ENCODE results near the gene ITIH6.

ITIH6 gene

DNA sequence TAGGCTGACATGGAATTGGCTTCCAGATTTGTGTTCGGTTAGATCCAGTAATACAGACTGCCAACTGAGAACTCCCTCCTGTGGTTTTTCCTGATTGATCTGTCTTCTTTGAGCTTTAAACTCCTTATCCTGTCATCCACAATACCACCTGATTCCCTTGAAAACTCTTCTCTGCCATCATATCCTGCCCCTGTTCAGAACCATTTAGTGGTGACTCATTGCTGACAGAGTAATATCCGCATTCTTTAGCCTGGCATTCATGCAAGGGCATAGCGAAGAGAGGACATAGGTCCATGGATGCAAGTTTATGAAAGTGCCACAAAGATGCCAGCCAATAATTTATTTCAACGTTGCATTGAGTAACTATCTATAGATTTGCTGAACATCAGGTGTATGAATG lies 76.6 kb downstream of the ITIH6 start:
- H3K4me1 ChIP-seq (ENCODE audit: insufficient read depth, low read length, severe bottlenecking) = no peaks in the 10 kb centered on the region
- no peaks in the 10 kb centered on the region for H3K9me2 ChIP-seq (ENCODE audit: low read depth, low read length)
- H2AFZ ChIP-seq (ENCODE audit: low read length) = no peak overlapping the region
- no peaks in the 10 kb centered on the region for H3K36me3 ChIP-seq (ENCODE audit: insufficient read depth, low read length)
- no peak overlapping the region for H3K9ac ChIP-seq (ENCODE audit: low read length)
- no peak overlapping the region for H3K27ac ChIP-seq (ENCODE audit: low read depth, low read length, poor library complexity, severe bottlenecking)
- H3K9me3 ChIP-seq (ENCODE audit: low read length) = no peaks in the 10 kb centered on the region
- no peak overlapping the region for H3K4me3 ChIP-seq (ENCODE audit: low read depth, low read length, poor library complexity, severe bottlenecking)
- no peaks in the 10 kb centered on the region for H4K20me1 ChIP-seq (ENCODE audit: insufficient read depth, low read length)
- no peaks in the 10 kb centered on the region for H3F3A ChIP-seq (ENCODE audit: insufficient read depth, low read length)
- H3K79me2 ChIP-seq (ENCODE audit: insufficient read depth, low read length) = no peaks in the 10 kb centered on the region
- no peaks in the 10 kb centered on the region for H3K27me3 ChIP-seq (ENCODE audit: insufficient read depth, low read length)
- no peak overlapping the region for H3K4me2 ChIP-seq (ENCODE audit: low read length)
- no peak for TF ChIP-seq CTCF (IDR thresholded peaks at IDR 0.05; ENCODE audit: low read length)
- no peak for TF ChIP-seq EZH2 (IDR thresholded peaks at IDR 0.05; ENCODE audit: borderline replicate concordance, low read length)

GRCh38 chrX:54715621-54716020 lies 82.4 kb downstream of the ITIH6 start:
- no peaks in the 10 kb centered on the region for H3K9me2 ChIP-seq (ENCODE audit: low read depth, low read length)
- H3K4me1 ChIP-seq (ENCODE audit: insufficient read depth, low read length, severe bottlenecking) = no peaks in the 10 kb centered on the region
- H3K9ac ChIP-seq (ENCODE audit: low read length) = no peak overlapping the region
- H3K36me3 ChIP-seq (ENCODE audit: insufficient read depth, low read length) = no peaks in the 10 kb centered on the region
- no peaks in the 10 kb centered on the region for H3F3A ChIP-seq (ENCODE audit: insufficient read depth, low read length)
- no peaks in the 10 kb centered on the region for H3K27me3 ChIP-seq (ENCODE audit: insufficient read depth, low read length)
- no peak overlapping the region for H3K4me2 ChIP-seq (ENCODE audit: low read length)
- TF ChIP-seq EZH2 (IDR thresholded peaks at IDR 0.05; ENCODE audit: borderline replicate concordance, low read length) (no peak), CTCF (IDR thresholded peaks at IDR 0.05; ENCODE audit: low read length) (no peak)
- H3K79me2 ChIP-seq (ENCODE audit: insufficient read depth, low read length) = no peaks in the 10 kb centered on the region
- H4K20me1 ChIP-seq (ENCODE audit: insufficient read depth, low read length) = no peaks in the 10 kb centered on the region
- no peak overlapping the region for H2AFZ ChIP-seq (ENCODE audit: low read length)
- no peak overlapping the region for H3K27ac ChIP-seq (ENCODE audit: low read depth, low read length, poor library complexity, severe bottlenecking)
- H3K9me3 ChIP-seq (ENCODE audit: low read length) = no peaks in the 10 kb centered on the region
- H3K4me3 ChIP-seq (ENCODE audit: low read depth, low read length, poor library complexity, severe bottlenecking) = no peak overlapping the region

GRCh38 chrX:54714424-54714823 lies 83.6 kb downstream of the ITIH6 start:
- Histone ChIP-seq H3K9me3 (ENCODE audit: low read length) (no peaks in the 10 kb centered on the region), H3K9ac (ENCODE audit: low read length) (no peak overlapping the region), H3K27ac (ENCODE audit: low read depth, low read length, poor library complexity, severe bottlenecking) (no peak overlapping the region), H3K36me3 (ENCODE audit: insufficient read depth, low read length) (no peaks in the 10 kb centered on the region), H4K20me1 (ENCODE audit: insufficient read depth, low read length) (no peaks in the 10 kb centered on the region), H3K4me1 (ENCODE audit: insufficient read depth, low read length, severe bottlenecking) (no peaks in the 10 kb centered on the region), H3K79me2 (ENCODE audit: insufficient read depth, low read length) (no peaks in the 10 kb centered on the region), H3K4me2 (ENCODE audit: low read length) (no peak overlapping the region), H3K9me2 (ENCODE audit: low read depth, low read length) (no peaks in the 10 kb centered on the region), H2AFZ (ENCODE audit: low read length) (no peak overlapping the region), H3F3A (ENCODE audit: insufficient read depth, low read length) (no peaks in the 10 kb centered on the region), H3K4me3 (ENCODE audit: low read depth, low read length, poor library complexity, severe bottlenecking) (no peak overlapping the region), H3K27me3 (ENCODE audit: insufficient read depth, low read length) (no peaks in the 10 kb centered on the region)
- TF ChIP-seq EZH2 (IDR thresholded peaks at IDR 0.05; ENCODE audit: borderline replicate concordance, low read length) = no peak
- TF ChIP-seq CTCF (IDR thresholded peaks at IDR 0.05; ENCODE audit: low read length) = no peak

Data from OCI-LY1 (cell line).